ENCODE data around the gene SEMA4B. TPM values are rescaled to one million over a fixed set of nuclear protein-coding genes. Genes with fewer than 3 reads are reported as not detected.

The SEMA4B gene
- total RNA-seq = 7.1 and 10.5 TPM in 2 replicates

GRCh38 chr15:90201130-90201943, at the start of gene SEMA4B:
SEMA4B (plus strand) TSS chr15:90201330; CDS start chr15:90201579, 249 bp downstream.

GRCh38 chr15:90233387-90234095, 32.4 kb downstream of the SEMA4B start, which contains the start of gene CIB1:
CIB1 (minus strand) TSS chr15:90233941; CDS start chr15:90233885, 56 bp downstream.

GRCh38 chr15:90234096-90234988, 33.2 kb downstream of the SEMA4B start, which contains the start of gene GDPGP1:
GDPGP1 (plus strand) TSS chr15:90234209; CDS start chr15:90240909, 6,700 bp downstream.

GRCh38 chr15:90249203-90249863, 48.2 kb downstream of the SEMA4B start, which contains the start of gene TTLL13:
TTLL13 (plus strand) TSS chr15:90249556; CDS start chr15:90250631, 1,075 bp downstream.

GRCh38 chr15:90265271-90266060, 64.3 kb downstream of the SEMA4B start, which contains the start of gene NGRN:
NGRN (plus strand) TSS chr15:90265672; CDS start chr15:90265713, 41 bp downstream.

Other genes starting within 250 kb of the SEMA4B start
- gene ZNF710, start 200.0 kb upstream of the SEMA4B start, total RNA-seq = 8.6 and 9.7 TPM in 2 replicates
- gene IDH2, start 98.9 kb upstream of the SEMA4B start, total RNA-seq = 83.7 and 91.2 TPM in 2 replicates
- gene CIB1, start 32.6 kb downstream of the SEMA4B start, total RNA-seq = 34.0 and 34.8 TPM in 2 replicates
- 12.4 and 15.8 TPM in 2 replicates for gene GDPGP1, start 32.9 kb downstream of the SEMA4B start, total RNA-seq
- 0.20 TPM in 1 of 2 replicates, not detected in the other for gene TTLL13, start 48.2 kb downstream of the SEMA4B start, total RNA-seq
- 64.3 and 73.8 TPM in 2 replicates for gene NGRN, start 64.3 kb downstream of the SEMA4B start, total RNA-seq
- gene ZNF774, start 151.0 kb downstream of the SEMA4B start, total RNA-seq = 0.69 and 0.87 TPM in 2 replicates
- gene IQGAP1, start 186.9 kb downstream of the SEMA4B start, total RNA-seq = 245 and 248 TPM in 2 replicates